ENCODE results near the gene KIF1B.
A peak's percentile ranks its signal among the peaks of the same experiment; 100 is the strongest.

Gene KIF1B

DNA sequence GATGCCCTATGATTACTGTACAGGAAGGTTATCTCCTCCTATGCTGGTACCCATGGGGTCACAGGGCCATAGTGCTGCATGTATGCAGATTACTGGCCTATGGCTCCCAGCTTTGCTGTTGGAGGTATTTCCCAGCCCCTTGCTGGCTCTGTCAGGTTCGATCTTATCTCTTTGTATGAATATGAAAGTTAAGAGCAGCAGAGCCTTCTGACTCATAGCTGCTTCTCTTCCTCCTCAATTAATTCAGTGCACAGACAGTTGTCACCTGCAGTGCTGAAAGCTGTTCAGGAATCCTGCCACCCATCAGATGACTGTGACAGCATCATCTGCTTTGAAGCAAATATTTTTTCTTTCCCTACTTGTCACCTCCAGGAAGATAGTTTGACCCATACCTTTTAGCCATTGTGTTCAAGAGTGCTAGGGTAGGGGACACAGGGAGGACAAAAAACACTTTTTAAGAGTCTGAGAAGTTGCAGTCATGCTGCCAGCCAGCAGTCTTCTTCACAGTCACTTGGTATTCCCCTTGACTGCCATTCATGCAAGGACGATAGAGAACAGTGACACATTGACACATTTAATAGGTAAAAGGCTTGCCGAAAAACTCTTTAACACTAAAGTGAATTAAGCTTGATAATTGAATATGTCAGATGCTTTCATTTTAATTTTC, 73.1 kb downstream of the KIF1B start:
- TF ChIP-seq, protein P1, sequence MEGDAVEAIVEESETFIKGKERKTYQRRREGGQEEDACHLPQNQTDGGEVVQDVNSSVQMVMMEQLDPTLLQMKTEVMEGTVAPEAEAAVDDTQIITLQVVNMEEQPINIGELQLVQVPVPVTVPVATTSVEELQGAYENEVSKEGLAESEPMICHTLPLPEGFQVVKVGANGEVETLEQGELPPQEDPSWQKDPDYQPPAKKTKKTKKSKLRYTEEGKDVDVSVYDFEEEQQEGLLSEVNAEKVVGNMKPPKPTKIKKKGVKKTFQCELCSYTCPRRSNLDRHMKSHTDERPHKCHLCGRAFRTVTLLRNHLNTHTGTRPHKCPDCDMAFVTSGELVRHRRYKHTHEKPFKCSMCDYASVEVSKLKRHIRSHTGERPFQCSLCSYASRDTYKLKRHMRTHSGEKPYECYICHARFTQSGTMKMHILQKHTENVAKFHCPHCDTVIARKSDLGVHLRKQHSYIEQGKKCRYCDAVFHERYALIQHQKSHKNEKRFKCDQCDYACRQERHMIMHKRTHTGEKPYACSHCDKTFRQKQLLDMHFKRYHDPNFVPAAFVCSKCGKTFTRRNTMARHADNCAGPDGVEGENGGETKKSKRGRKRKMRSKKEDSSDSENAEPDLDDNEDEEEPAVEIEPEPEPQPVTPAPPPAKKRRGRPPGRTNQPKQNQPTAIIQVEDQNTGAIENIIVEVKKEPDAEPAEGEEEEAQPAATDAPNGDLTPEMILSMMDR (IDR thresholded peaks at IDR 0.05; ENCODE audit: low read depth, low read length) = no peak
- no peak for DNase-seq (ENCODE audit: low read depth, low spot score)
- in situ Hi-C loops (cut with HindIII; ENCODE audit: low sequenced_read_pairs) = no loop called here
- no peak overlapping the region for H3K4me3 ChIP-seq (ENCODE audit: low read depth, low read length)

DNA sequence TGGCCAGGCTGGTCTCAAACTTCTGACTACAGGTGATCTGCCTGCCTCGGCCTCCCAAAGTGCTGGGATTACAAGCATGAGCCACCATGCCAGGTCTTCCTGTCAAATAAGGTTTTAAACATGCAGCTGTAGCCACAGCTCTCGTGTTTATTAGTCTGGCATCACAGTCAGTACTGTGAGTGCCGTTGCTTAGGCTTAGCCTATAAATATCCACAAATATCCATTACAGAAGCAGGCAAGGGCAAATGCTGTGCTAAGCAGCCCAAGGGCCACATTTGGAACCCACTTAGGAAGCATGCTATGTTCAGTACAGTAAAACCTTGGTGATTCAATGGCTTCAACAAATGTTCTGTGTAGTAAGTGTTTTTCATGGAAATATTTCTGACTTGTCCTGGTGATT, 75.9 kb downstream of the KIF1B start:
- no peak overlapping the region for H3K4me3 ChIP-seq (ENCODE audit: low read depth, low read length)
- TF ChIP-seq, protein P1 (IDR thresholded peaks at IDR 0.05; ENCODE audit: low read depth, low read length) = no peak
- peak; percentile 30 for DNase-seq (ENCODE audit: low read depth, low spot score)
- in situ Hi-C loops (cut with HindIII; ENCODE audit: low sequenced_read_pairs) = no loop called here

- in situ Hi-C loops (cut with HindIII; ENCODE audit: low sequenced_read_pairs) = no loop called here
- no peak for DNase-seq (ENCODE audit: low read depth, low spot score)
- H3K4me3 ChIP-seq (ENCODE audit: low read depth, low read length) = no peak overlapping the region
- TF ChIP-seq, protein P1 (IDR thresholded peaks at IDR 0.05; ENCODE audit: low read depth, low read length) = no peak
Measured at GRCh38 chr1:10287023-10287645, 76.8 kb downstream of the KIF1B start.

DNA sequence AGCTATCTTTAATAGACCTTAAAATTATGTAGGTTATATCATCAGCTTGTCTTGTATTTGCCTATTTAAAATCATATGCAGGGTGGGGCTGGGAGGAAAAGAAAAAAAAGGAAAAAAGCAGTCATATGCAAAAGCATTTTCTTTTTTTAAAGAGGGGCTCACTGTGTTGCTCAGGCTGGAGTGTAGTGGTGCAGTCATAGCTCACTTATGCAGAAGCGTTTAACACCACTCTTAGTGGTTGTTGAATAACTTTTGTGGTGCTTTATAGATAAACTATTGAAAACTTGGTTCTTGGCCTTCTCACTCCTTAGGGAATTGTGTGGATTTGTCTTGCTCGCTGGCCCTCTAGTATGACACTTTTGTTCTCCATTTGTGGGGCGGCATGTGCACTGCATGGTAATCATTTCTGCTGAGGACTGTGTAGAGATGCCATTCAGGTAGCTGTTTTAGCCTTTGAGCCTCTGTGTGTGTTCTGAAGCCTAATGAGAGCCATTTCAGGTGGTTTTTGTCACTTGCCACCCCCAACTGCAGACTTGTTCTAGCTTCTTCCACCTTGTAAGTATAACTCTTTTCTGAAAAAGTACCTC, 77.8 kb downstream of the KIF1B start:
- TF ChIP-seq, protein P1 (IDR thresholded peaks at IDR 0.05; ENCODE audit: low read depth, low read length) = no peak
- no peak for DNase-seq (ENCODE audit: low read depth, low spot score)
- in situ Hi-C loops (cut with HindIII; ENCODE audit: low sequenced_read_pairs) = no loop called here
- H3K4me3 ChIP-seq (ENCODE audit: low read depth, low read length) = no peak overlapping the region

- TF ChIP-seq, protein P1 (IDR thresholded peaks at IDR 0.05; ENCODE audit: low read depth, low read length) = no peak
- in situ Hi-C loops (cut with HindIII; ENCODE audit: low sequenced_read_pairs) = no loop called here
- no peak overlapping the region for H3K4me3 ChIP-seq (ENCODE audit: low read depth, low read length)
- no peak for DNase-seq (ENCODE audit: low read depth, low spot score)
Measured at GRCh38 chr1:10291705-10292104, 81.3 kb downstream of the KIF1B start.

GRCh38 chr1:10292188-10292587, 81.8 kb downstream of the KIF1B start:
- TF ChIP-seq, protein P1 (IDR thresholded peaks at IDR 0.05; ENCODE audit: low read depth, low read length) = no peak
- no peak for DNase-seq (ENCODE audit: low read depth, low spot score)

More at GRCh38 chr1:10292188-10292587, 81.8 kb downstream of the KIF1B start:
- no peak overlapping the region for H3K4me3 ChIP-seq (ENCODE audit: low read depth, low read length)
- in situ Hi-C loops (cut with HindIII; ENCODE audit: low sequenced_read_pairs) = no loop called here

Data from astrocyte of the spinal cord (primary cell).